Fibroblast of the aortic adventitia (primary cell): ENCODE results near the gene CAMTA1. TPM values are rescaled to one million over a fixed set of nuclear protein-coding genes. Genes with fewer than 3 reads are reported as not detected.

Experiments
- DNase-seq: peaks from one replicate; pipeline ENCODE4 v3.0.0-alpha.2; 2010; ENCODE audit warnings: low read depth
- H3K4me3 ChIP-seq: 2 replicates; pipeline ENCODE4 v1.5.1; 2011; ENCODE audit warnings: low read depth, mild to moderate bottlenecking, control low read depth, low read length, moderate library complexity
- total RNA-seq: library from RNA; depleted of rRNA; stranded (reverse); fragments of >200 nt; gene quantifications from 2 replicates; pipeline ENCODE4 v1.2.3, GENCODE V29; 2012; ENCODE audit warnings: low replicate concordance
- TF ChIP-seq, protein P1 (sequence below): IDR thresholded peaks from 2 replicates; pipeline ENCODE4 v1.5.1; 2011; ENCODE audit warnings: mild to moderate bottlenecking, low read length, control low read depth, inconsistent platforms; ENCODE audit not compliant: insufficient read depth

CAMTA1 gene
- total RNA-seq, 1 donor = 91.9 TPM

DNA sequence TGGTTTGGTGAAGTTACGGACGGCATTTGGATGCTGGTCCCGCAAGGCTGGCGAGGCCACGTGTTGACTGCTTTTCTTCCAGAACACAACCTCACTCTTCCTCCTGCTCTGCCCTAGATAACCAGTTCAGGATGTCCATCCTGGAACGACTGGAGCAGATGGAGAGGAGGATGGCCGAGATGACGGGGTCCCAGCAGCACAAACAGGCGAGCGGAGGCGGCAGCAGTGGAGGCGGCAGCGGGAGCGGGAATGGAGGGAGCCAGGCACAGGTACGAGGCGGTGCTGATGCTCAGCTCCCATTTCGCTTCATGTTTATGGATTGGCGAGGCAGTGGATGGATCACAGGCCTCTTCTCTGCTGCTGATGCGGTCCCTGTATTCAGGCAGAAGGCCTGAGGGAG is 947.1 kb downstream of the CAMTA1 start:
- TF ChIP-seq, protein P1, sequence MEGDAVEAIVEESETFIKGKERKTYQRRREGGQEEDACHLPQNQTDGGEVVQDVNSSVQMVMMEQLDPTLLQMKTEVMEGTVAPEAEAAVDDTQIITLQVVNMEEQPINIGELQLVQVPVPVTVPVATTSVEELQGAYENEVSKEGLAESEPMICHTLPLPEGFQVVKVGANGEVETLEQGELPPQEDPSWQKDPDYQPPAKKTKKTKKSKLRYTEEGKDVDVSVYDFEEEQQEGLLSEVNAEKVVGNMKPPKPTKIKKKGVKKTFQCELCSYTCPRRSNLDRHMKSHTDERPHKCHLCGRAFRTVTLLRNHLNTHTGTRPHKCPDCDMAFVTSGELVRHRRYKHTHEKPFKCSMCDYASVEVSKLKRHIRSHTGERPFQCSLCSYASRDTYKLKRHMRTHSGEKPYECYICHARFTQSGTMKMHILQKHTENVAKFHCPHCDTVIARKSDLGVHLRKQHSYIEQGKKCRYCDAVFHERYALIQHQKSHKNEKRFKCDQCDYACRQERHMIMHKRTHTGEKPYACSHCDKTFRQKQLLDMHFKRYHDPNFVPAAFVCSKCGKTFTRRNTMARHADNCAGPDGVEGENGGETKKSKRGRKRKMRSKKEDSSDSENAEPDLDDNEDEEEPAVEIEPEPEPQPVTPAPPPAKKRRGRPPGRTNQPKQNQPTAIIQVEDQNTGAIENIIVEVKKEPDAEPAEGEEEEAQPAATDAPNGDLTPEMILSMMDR = no peak
- H3K4me3 ChIP-seq = no peak overlapping the region
- no peak for DNase-seq

DNA sequence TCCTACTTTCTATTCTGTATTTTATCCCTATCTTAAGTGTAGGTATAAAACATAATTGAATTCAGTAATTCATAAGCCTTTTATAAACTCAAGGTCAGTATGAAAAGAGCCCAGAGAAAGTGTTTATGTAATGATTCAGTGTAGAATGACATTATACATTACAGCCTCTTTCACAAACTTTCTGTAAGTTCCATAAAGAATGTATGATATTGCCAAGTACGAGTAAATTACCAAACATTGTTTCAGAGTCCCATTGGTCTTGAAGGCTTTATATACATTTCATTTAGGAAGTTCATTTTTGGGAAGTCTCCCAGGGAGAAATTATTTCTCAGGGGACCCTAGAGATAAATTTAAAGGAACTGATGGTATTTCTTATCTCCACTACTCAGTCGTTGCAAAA is 948.0 kb downstream of the CAMTA1 start:
- H3K4me3 ChIP-seq = no peak overlapping the region
- DNase-seq = no peak
- TF ChIP-seq, protein P1 = no peak

- TF ChIP-seq, protein P1 = no peak
- no peak overlapping the region for H3K4me3 ChIP-seq
- no peak for DNase-seq
Measured at GRCh38 chr1:7738044-7738443, 952.8 kb downstream of the CAMTA1 start.

GRCh38 chr1:7743346-7743745 is 958.1 kb downstream of the CAMTA1 start:
- TF ChIP-seq, protein P1 = no peak
- no peak overlapping the region for H3K4me3 ChIP-seq
- DNase-seq = no peak

- no peak for DNase-seq
- TF ChIP-seq, protein P1 = no peak
- H3K4me3 ChIP-seq = no peak overlapping the region
Measured at GRCh38 chr1:7744882-7745281, 959.6 kb downstream of the CAMTA1 start.

GRCh38 chr1:7745783-7746182 is 960.5 kb downstream of the CAMTA1 start:
- DNase-seq = no peak
- TF ChIP-seq, protein P1 = no peak
- no peak overlapping the region for H3K4me3 ChIP-seq

GRCh38 chr1:7747605-7748004 is 962.4 kb downstream of the CAMTA1 start:
- TF ChIP-seq, protein P1 = no peak
- H3K4me3 ChIP-seq = no peak overlapping the region
- no peak for DNase-seq
